Brain pericyte (primary cell): ENCODE results near the gene TSPAN19.

ENCODE experiments used
- DNase-seq: peaks from one replicate; pipeline ENCODE4 v3.0.0-alpha.2; 2012; ENCODE audit warnings: low read depth, low spot score

The TSPAN19 gene

DNA sequence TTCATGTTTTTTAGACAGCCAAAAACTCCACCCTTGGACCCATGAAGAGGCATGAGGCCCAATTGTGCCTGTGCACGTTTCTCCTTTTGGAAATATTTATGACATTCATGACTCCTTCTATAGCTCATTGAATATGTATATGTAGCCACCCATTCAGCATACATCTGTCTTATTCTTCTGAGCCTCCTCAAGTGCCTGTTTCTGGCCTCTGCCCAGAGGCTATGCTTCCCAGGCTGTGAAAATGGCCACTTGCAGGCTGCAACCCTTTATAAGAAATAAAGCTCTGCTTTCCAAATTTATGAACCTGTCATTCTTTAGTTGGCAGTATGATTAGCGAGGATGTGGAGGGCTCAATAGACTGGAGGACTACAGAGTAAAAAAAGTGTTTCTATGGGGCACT is 35.3 kb downstream of the TSPAN19 start:
- DNase-seq, result no peak

DNA sequence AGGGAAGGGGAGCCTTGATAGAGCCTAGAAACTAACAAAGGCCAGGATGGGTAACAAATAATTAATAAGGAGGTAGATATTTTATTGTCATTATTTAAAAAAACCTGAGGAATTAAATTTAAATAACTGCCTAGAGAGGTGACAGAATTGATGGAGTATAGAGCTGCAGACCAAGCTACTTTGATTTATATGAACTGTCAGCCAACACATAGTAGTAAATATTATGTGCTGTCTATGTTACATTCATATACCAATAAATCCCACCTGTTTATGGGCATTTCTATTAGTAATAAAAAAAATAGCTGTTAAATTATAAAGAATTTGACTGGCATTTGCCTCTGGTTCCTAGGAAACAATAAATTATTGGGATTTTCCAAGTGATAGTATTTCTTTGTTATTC is 37.7 kb downstream of the TSPAN19 start:
- no peak for DNase-seq

DNA sequence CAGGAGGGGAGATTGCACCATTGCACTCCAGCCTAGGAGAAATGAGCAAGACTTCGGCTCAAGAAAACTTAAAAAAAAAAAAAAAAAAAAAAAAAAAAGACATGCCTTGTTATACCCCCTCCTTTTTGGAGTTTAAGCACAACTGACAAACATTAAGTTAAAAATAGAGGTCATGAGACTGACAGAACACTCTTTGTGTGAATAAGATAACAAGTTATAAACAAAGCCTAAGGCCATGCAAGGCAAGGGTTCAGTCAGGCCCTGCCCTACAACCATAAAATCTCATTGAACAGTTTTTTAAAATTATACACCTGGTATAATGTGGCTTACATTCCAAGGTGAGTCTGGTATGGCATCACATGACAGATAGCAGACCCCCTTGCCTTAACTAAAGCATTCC is 39.3 kb downstream of the TSPAN19 start:
- DNase-seq, result no peak

DNA sequence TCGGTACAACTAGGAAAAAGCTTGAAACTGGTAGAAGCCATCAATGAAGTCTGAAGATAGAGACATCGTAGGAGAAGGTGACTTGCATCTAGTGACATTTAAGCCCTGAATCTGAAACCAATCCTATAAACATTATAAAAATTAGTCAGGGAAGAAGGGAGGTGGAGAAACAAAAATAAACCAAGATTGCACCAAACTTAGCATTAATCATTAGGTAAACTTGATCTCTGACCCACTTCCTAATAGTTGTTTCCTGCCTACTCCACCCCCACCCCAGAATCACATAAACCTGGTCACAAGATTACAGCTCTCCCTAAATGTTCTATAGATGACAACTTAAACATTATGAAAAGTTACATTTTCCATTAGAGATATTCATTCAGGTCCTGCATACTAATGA is 40.4 kb downstream of the TSPAN19 start:
- no peak for DNase-seq

DNA sequence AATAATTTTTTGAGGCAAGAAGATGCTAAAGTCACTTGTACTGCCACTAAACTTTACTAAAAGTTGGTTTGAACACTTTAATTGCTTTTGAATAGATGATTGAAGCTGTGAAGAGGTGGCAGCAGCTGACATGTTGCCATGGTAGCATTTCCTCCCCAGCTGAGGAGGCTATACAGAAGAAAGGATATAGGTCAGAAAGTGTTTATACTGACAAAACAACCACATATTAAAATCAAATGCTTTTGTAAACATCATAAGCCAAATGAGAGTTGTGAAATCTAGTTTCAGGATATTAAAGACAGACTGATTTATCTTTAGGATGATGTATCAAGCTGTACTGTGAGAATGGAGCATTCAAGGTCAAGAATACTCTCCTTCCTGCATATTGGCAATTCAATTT is 41.7 kb downstream of the TSPAN19 start:
- no peak for DNase-seq

DNA sequence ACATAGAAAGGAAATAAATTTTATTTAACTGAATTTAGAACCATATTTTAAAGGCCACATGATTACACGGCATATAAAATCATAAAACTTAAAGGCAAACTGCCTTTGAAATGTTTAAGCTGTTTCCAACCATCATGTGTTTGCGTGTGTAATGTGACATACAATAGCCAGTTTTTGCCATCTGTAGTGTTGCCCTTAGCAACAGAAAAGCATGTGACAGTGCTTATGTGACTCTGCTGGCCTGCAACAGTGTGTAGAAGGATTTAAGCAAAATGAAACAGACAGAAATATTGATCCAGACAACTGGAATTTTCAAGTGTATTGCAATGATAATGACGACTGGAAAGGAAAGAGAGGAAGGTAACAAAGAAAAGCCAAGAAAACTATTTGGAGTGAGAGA is 49.5 kb downstream of the TSPAN19 start:
- DNase-seq, result no peak

DNA sequence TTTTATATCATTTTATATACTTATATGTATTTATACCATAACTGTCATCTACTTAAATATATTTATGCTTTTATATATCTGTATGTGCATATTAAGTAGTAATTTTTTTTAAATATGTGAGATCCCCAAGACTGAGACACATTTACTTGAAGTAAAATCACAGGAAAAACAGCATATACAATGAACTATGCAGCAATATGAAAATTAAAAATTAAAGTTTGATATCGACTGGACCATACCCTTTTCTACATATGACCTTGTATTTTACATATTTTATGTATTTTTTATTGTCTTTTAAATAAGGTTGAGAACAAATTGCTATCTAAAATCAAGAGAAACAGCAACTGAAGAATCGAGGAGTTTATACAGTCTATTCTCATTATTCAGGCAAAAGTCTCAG is 50.0 kb downstream of the TSPAN19 start:
- no peak for DNase-seq

DNA sequence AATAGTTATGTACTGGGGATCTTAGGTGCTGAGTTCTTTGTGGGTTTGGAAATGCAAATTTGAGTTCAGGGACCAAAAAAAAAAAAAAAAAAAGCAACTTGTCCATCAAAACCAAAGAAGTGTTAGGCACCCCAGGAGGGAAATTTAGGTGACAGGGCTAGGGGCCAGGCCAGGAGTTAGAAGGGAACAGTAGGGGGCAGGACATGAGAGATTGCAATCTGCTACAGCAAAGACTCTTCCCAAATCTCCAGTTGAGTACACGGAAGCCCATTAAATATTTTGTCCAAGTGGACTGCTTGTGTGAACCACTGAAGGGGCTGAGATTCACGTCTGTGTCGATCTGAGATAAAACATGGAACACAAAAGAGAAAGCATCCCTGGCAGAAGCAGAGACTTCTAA is 52.8 kb downstream of the TSPAN19 start:
- no peak for DNase-seq

DNA sequence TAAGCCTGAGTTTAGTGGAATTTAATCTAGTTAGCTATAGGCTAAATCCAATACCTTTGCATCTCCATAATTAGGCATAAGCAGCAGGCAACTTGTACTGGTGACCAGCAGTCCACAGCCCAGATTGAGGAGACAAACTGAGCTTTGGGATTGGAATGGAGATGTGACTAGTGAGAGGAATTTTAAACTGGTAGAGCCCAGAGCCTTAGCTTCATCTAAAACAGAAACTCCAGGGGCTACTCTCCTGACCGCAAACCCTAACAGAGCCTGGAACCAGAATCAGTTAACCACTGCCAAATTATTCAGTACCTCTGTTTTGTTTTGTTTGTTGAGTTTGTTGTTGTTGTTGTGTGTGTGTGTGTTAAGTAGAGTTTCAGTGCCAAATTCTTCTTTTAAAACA is 53.2 kb downstream of the TSPAN19 start:
- no peak for DNase-seq

DNA sequence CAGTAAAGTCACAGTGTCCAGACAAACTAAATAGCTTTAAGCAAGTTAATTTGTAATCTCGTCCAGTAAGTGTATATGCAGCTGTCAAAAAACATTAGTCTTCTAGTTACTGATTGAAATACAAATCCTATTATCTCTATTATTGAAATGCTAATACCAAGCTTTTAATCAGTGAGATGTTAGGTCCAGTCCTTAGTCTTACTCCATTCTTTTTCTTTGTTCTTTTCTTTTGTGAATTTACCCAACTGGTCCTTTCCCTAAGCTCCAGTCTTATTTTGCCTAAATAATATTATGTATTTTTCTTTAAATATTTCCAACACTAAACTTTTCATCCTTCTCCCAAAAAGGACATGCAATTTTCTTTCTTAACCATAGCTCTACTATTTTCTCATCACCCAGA is 57.2 kb downstream of the TSPAN19 start:
- no peak for DNase-seq

DNA sequence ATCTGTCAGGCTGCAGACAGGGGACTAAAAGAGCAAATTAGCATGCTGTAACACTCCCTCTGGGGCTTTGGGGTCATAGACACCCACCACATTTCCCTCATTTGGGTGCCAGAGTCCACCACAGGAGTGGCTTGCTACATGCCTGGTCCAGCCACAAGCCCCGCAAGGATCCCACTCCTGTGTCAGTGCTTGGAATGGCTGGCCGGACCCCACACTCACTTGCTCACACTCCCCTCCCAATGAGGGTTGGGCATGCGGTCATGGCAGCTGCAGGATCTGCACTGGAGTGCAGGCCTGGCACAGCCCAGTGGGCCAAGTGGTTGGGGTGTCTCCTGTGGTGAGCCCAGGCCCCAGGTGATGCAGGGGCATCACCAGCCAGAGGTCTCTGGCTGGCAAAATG is 59.9 kb downstream of the TSPAN19 start:
- no peak for DNase-seq

DNA sequence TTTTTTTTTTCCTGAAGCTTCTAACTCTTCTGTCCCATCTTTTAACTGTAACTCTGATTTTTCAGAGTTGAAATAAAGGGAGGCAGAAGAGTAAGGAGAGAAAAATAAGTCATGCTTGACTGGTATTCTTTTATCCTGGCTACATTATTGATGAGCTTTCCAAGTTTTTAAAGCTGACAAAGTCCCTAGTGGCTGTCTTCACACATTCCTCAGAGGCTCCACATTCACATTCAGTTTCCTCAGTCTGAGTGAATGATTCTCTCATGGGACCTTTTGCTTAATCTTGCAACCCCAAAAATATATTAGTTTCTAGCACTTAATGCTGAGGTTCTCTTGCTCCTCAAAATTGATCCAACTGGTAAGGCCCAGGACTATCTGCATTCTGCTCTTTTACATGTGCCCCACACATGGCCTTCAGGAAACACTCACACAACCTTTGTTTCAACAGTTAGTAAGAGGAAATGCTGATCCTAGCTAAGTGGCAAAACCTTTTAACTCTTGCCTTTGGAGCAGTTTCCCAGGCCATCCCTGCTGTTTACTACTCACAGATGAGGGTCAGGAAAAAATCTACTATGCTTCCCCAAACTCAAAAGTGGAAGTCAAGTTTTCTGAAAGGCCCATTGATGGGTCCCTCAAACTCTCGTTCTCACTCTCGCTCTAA is 61.8 kb downstream of the TSPAN19 start:
- no peak for DNase-seq

DNA sequence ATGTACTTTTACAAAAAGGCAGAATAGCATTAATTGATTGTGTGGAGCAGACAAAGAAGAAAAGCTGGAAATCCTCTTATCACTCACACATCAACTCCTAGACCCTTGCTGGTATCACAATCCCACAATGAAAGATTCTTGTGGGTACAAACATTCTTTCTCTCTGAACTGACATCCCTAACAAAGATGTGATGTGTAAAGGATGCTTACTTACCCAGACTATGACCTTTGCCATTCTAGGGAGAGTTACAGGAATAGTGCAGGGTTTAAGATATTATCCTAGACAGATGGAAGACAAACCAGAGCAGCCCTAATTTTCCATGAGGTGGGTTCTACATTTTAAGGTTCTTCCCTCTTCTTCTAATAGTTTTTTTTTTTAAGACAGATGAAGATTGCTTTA is 63.1 kb downstream of the TSPAN19 start:
- DNase-seq, result no peak

DNA sequence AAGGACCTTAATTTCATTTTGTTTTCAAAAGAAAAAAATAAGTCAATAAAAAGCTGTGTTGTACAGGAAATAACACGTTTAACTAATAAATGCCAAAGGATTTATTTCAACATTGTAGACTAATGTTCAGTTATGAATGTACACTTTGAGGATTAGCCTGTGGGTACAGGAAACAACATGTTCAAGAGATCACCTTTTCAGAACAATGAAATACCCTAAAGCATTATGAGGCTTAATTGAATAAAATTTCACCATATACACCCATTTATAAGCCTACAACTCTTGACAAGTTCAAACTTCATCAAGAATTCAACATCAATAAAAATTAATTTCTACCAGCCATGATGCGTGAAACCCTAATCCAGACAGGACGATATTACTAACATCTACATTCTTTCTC is 66.9 kb downstream of the TSPAN19 start:
- DNase-seq, result no peak
